Measurements from ENCODE around the gene XRCC4. TPM values are rescaled to one million over a fixed set of nuclear protein-coding genes. Genes with fewer than 3 reads are reported as not detected.
"Not testable (repeated sequence)": the region's sequence is repeated elsewhere in the genome, so short reads cannot be mapped to it uniquely, and the experiment has no call there.

Gene XRCC4
- total RNA-seq, 2 donors from 2014 or later = 11.3 to 12.4 TPM

DNA sequence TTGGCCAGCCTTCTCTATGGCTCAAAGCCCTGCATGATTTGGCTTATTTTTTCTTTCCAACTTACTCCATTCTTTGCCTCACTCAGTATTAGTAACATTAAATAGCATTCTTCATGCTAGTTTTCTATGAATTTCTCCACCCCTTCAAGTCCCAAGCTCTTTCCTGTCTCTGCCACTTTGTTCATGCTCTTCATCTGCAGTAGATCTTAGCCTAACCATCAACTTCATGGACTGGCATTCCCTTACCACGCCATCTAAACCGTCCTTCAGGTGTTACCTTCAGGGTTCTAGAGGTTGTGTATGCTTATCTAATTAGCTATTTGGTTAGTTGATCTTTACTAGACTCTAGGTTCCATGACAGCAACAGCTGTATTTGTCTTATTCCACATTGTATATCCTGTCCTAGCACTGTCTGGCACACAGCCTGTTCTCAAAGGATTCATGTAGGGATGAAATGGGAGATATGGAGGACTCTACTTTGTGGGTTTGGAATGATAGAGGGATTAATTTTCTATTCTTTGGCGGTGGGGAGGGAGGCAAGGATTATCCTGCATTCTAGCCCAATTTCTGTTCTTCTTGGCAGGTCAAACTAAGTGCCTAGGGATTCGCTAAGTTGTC lies 26.5 kb upstream of the XRCC4 start:
- Mint-ChIP-seq H3K27me3 (no peaks in the 10 kb centered on the region), H3K36me3 (ENCODE audit: low read depth) (peaks cover 64% of the 10 kb centered on the region), H3K4me1 (peaks cover 12% of the 10 kb centered on the region), H3K27ac (no peak overlapping the region), H3K4me3 (no peak overlapping the region), H3K9me3 (no peaks in the 10 kb centered on the region)
- no peak for ATAC-seq (replicated peaks)

- no peaks in the 10 kb centered on the region for H3K27me3 Mint-ChIP-seq
- no peak for ATAC-seq (replicated peaks)
- H3K9me3 Mint-ChIP-seq = no peaks in the 10 kb centered on the region
- H3K4me3 Mint-ChIP-seq = no peak overlapping the region
- no peak overlapping the region for H3K27ac Mint-ChIP-seq
- H3K4me1 Mint-ChIP-seq = peaks cover 12% of the 10 kb centered on the region
- H3K36me3 Mint-ChIP-seq (ENCODE audit: low read depth) = peaks cover 96% of the 10 kb centered on the region
These were observed 22.2 kb upstream of the XRCC4 start for GRCh38 chr5:83055166-83055565.

DNA sequence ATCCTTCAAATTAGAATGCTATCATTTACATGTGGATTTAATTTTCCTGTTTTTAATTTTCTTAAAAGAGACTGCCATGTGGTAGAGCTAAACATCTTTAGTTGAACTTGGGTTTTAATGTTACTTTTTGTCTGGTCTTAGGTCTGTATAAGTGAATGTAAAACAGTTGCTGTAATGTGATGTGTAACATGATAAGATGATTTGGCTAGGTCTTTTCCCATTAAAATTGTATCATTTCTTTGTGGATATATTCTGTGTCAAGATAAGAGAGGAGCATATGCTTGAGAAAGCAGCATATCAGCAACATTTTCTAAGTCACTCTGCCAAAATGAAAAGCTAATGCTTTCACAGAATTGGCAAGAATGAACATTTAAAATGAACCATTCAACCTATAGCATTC lies 18.6 kb upstream of the XRCC4 start:
- Mint-ChIP-seq H3K4me1 (peaks cover 12% of the 10 kb centered on the region), H3K9me3 (no peaks in the 10 kb centered on the region), H3K27ac (no peak overlapping the region), H3K4me3 (no peak overlapping the region), H3K27me3 (no peaks in the 10 kb centered on the region), H3K36me3 (ENCODE audit: low read depth) (peaks cover 95% of the 10 kb centered on the region)
- ATAC-seq (replicated peaks) = no peak

- H3K36me3 Mint-ChIP-seq (ENCODE audit: low read depth) = peaks cover 95% of the 10 kb centered on the region
- no peaks in the 10 kb centered on the region for H3K9me3 Mint-ChIP-seq
- no peak overlapping the region for H3K4me3 Mint-ChIP-seq
- no peak for ATAC-seq (replicated peaks)
- no peak overlapping the region for H3K27ac Mint-ChIP-seq
- H3K4me1 Mint-ChIP-seq = peaks cover 6% of the 10 kb centered on the region
- H3K27me3 Mint-ChIP-seq = no peaks in the 10 kb centered on the region
These were observed 18.0 kb upstream of the XRCC4 start for GRCh38 chr5:83059341-83059740.

DNA sequence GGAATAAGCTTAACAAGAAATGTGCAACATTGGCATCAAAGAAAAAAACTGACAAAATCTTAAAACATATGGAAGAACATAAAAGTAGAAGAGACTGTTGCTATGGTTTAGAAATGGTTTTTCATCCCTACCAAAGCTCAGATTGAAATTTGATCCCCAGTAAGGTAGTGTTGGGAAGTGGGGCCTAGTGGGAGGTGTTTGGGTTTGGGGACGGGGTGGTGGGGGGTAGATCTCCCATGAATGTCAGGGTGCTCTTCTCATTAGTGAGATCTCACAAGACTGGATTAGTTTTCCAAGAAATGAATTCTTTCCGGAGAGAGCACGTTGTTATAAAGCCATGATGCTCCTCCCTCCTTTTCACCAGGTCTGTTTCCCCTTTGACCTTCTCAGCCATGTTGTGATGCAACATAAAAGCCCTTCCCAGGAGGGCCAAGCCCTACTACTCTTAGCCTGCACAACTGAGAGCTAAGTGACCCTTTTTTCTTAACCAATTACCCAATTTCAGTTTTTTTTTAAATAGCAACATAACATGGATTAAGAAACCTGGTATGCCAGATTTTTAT lies 10.7 kb upstream of the XRCC4 start:
- Mint-ChIP-seq H3K27ac (no peak overlapping the region), H3K36me3 (ENCODE audit: low read depth) (peaks cover 55% of the 10 kb centered on the region), H3K4me3 (no peak overlapping the region), H3K27me3 (no peaks in the 10 kb centered on the region), H3K4me1 (peaks cover 15% of the 10 kb centered on the region), H3K9me3 (no peaks in the 10 kb centered on the region)
- no peak for ATAC-seq (replicated peaks)

- not testable (repeated sequence) for H3K27ac Mint-ChIP-seq; ATAC-seq (replicated peaks); H3K4me3 Mint-ChIP-seq; H3K27me3 Mint-ChIP-seq; H3K9me3 Mint-ChIP-seq
- H3K36me3 Mint-ChIP-seq (ENCODE audit: low read depth) = peaks cover 57% of the 10 kb centered on the region
- peaks cover 21% of the 10 kb centered on the region for H3K4me1 Mint-ChIP-seq
These were observed 10.0 kb upstream of the XRCC4 start for GRCh38 chr5:83067377-83067776.

DNA sequence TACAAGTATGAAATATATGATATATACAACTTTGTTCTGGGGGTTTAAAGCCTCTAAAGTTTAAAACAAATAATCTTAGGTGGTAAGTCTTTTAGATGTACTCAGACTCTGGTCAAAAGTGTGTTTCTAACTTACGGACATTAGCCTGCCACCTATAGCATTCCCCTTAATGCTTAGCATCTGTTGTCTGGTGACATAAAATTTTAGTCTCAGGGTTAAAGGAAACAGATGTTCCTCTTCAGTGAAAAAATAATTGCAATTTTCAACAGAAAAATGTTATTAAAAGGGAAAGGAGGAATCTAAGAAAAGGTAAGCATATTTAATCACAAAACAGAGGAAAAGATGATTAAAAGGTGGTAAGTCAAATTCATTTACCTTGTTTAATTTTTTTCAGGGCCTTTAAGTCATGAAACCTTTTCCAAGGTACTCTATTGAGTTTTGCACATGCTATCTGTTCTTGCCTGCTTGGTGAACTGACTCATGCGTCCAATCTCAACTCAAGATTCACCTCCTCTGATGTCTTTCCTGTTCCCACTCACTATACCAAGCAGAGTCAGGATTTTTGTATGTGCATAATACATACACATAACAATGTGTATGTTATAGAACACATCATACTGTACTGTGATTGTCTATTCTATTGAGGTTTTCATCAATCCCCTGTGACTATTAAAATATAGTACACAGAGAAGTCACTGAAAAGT lies 8.1 kb upstream of the XRCC4 start:
- H3K27me3 Mint-ChIP-seq = no peaks in the 10 kb centered on the region
- ATAC-seq (replicated peaks) = peak; percentile 73

DNA sequence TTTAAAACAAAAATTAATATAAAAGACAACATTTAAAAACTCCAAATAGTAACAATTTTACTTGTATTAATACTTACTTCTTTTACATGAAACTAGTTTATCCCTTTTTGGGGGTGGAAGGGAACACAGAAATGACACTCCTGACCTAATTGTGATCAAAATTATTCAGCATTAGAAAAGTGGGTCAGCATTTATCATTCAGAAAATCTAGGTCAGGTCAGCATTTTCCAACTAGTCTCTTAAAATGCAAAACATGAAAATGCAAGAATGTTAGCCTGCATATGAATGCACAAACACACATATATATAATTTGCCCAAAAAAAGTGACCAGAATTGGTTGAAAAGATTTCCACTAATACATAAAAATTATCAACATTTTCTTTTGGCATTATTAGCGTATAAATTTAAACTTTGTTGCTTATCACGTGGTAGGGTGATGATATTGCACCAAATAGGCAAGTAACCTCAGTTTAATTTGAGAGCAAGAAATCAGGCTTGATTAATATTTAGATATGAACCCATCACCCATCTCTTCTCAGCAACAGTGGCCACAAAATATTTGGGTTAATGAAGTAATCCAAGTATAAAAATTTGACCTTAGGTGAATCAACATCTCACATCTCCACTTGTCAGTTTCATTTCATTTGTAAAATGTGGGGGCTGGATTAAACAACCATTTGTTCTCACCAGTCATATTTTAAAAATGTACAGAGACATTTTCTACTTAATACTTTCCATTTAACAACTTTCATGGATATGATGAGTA lies 5.9 kb upstream of the XRCC4 start:
- Mint-ChIP-seq H3K36me3 (ENCODE audit: low read depth) (peaks cover 48% of the 10 kb centered on the region), H3K9me3 (no peaks in the 10 kb centered on the region), H3K4me1 (peaks cover 40% of the 10 kb centered on the region), H3K4me3 (peak overlapping the region; percentile 98), H3K27ac (peak overlapping the region; percentile 81), H3K27me3 (no peaks in the 10 kb centered on the region)
- ATAC-seq (replicated peaks) = peak; percentile 23

More for the DNA sequence above, 8.1 kb upstream of the XRCC4 start:
- Mint-ChIP-seq H3K4me3 (peak overlapping the region; percentile 31), H3K36me3 (ENCODE audit: low read depth) (peaks cover 56% of the 10 kb centered on the region), H3K9me3 (no peaks in the 10 kb centered on the region), H3K4me1 (peaks cover 34% of the 10 kb centered on the region), H3K27ac (no peak overlapping the region)

DNA sequence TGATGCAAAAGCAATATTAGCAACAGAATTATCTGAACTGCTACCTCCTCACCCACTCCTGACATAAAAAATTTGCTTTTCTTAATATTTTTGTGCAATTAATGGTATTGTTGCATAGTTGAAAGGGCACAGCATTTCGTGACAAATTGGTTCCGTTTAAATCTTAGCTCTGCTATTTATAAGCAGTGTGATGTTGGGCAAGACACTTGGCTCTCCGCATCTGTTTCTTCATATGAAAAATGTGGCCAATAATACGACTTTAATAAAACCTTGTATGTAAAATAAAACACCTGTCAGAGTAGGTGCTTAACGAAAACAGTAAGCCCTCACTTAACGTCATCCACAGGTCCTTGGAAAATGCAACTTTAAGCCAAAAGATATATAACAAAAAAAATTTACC lies 4.4 kb upstream of the XRCC4 start:
- Mint-ChIP-seq H3K4me3 (peak overlapping the region; percentile 98), H3K36me3 (ENCODE audit: low read depth) (peaks cover 54% of the 10 kb centered on the region), H3K27ac (peak overlapping the region; percentile 81), H3K9me3 (no peaks in the 10 kb centered on the region), H3K4me1 (peaks cover 40% of the 10 kb centered on the region), H3K27me3 (no peaks in the 10 kb centered on the region)
- ATAC-seq (replicated peaks) = no peak

- Mint-ChIP-seq H3K27ac (peak overlapping the region; percentile 98), H3K36me3 (ENCODE audit: low read depth) (peaks cover 30% of the 10 kb centered on the region), H3K4me1 (peaks cover 25% of the 10 kb centered on the region), H3K27me3 (no peaks in the 10 kb centered on the region), H3K4me3 (peak overlapping the region; percentile 98), H3K9me3 (no peaks in the 10 kb centered on the region)
- peak; percentile 6 for ATAC-seq (replicated peaks)
These were observed 415 bp downstream of the XRCC4 start for GRCh38 chr5:83077662-83078261.

- Mint-ChIP-seq H3K27me3 (no peaks in the 10 kb centered on the region), H3K4me1 (peaks cover 8% of the 10 kb centered on the region), H3K9me3 (no peaks in the 10 kb centered on the region), H3K4me3 (no peak overlapping the region), H3K36me3 (ENCODE audit: low read depth) (no peaks in the 10 kb centered on the region), H3K27ac (no peak overlapping the region)
- ATAC-seq (replicated peaks) = no peak
These were observed 5.4 kb downstream of the XRCC4 start for GRCh38 chr5:83082750-83083149.

DNA sequence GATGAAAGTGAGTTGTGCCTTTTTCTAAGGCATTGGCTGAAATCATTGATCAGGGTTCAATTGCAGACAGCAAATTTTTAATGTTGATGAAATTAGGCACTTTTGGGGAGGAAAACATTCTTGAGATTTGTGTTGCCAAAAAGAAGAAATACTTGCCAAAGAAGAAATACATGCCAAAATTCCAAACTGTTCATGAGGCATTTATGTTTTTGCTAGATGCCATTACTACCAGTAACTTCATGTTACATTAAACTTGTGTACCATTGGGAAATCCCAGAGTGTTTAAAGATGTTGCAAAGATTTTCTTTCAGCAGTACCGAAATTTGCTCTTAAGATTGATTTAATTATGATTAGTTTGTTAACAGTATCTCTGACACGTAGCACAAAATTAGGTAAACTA lies 7.0 kb downstream of the XRCC4 start:
- ATAC-seq (replicated peaks) = no peak
- H3K27me3 Mint-ChIP-seq = no peaks in the 10 kb centered on the region
- H3K9me3 Mint-ChIP-seq = no peaks in the 10 kb centered on the region
- no peaks in the 10 kb centered on the region for H3K36me3 Mint-ChIP-seq (ENCODE audit: low read depth)
- no peak overlapping the region for H3K4me3 Mint-ChIP-seq
- H3K4me1 Mint-ChIP-seq = no peaks in the 10 kb centered on the region
- H3K27ac Mint-ChIP-seq = no peak overlapping the region

DNA sequence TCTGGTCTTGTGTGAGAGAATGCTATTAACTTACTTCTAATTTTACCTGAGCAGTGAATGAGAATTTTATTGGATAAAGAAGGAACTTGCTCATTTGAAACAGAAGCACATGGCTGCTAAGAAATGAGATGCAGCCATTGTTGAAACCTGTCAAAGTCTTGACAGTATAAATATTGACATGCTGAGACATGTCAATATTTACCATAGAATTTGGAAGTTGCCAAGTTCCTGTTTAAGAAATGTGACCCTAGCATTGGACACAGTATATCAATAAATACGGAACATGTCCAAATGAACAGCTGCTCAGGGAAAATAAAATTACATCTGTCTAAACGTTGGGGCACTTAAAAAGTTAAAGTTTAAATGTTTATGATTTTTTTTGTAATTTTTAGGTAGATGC lies 7.8 kb downstream of the XRCC4 start:
- Mint-ChIP-seq H3K27me3 (no peaks in the 10 kb centered on the region), H3K36me3 (ENCODE audit: low read depth) (no peaks in the 10 kb centered on the region), H3K4me3 (no peak overlapping the region), H3K9me3 (no peaks in the 10 kb centered on the region), H3K27ac (no peak overlapping the region), H3K4me1 (no peaks in the 10 kb centered on the region)
- no peak for ATAC-seq (replicated peaks)

DNA sequence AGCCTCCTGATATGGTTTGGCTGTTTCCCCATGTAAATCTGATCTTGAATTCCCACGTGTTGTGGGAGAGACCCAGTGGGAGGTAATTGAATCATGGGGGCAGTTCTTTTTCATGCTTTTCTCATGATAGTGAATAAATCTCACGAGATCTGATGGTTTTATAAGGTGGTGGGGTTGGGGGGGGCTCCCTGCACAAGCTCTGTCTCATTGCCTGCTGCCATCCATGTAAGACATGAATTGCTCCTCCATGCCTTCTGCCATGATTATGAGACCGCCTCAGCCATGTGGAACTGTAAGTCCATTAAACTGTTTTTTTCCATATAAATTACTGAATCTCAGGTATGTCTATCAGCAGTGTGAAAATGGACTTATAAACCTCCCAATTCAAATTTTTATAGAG lies 12.8 kb downstream of the XRCC4 start:
- no peak for ATAC-seq (replicated peaks)
- H3K4me3 Mint-ChIP-seq = no peak overlapping the region
- no peak overlapping the region for H3K27ac Mint-ChIP-seq
- H3K4me1 Mint-ChIP-seq = peaks cover 13% of the 10 kb centered on the region
- H3K9me3 Mint-ChIP-seq = no peaks in the 10 kb centered on the region
- H3K36me3 Mint-ChIP-seq (ENCODE audit: low read depth) = no peaks in the 10 kb centered on the region
- H3K27me3 Mint-ChIP-seq = no peaks in the 10 kb centered on the region
